ENCODE data around the gene PADI3. TPM values are rescaled to one million over a fixed set of nuclear protein-coding genes. Genes with fewer than 3 reads are reported as not detected.

Gene PADI3
- total RNA-seq, 1 experiment from 2014 or later, result 2.5 TPM

- Histone ChIP-seq H3T11ph (ENCODE audit: low read length) (no peak overlapping the region), H2AFZ (ENCODE audit: low read length) (no peak overlapping the region), H3K23me2 (ENCODE audit: insufficient read length, low read depth, low read length, poor library complexity, severe bottlenecking) (no peaks in the 10 kb centered on the region), H2BK12ac (ENCODE audit: insufficient read length, low read depth, low read length) (no peak overlapping the region), H3K79me1 (ENCODE audit: insufficient read depth, low read depth, low read length, poor library complexity, severe bottlenecking) (no peaks in the 10 kb centered on the region), H3K27ac (ENCODE audit: insufficient read length, low read depth, low read length) (no peak overlapping the region), H3K23ac (ENCODE audit: insufficient read length, low read depth, low read length) (no peak overlapping the region), H3K79me2 (ENCODE audit: insufficient read depth, low read length) (no peaks in the 10 kb centered on the region), H2BK120ac (ENCODE audit: low read depth, low read length, poor library complexity, severe bottlenecking) (no peak overlapping the region), H2BK15ac (ENCODE audit: low read depth, low read length) (no peak overlapping the region), H4K8ac (replicated peaks; ENCODE audit: insufficient read length, low read depth, low read length) (no peak overlapping the region), H3K9ac (ENCODE audit: extremely low read depth, insufficient read length, low read length) (no peak overlapping the region), H3K14ac (ENCODE audit: insufficient read depth, low read length) (no peak overlapping the region), H2BK20ac (ENCODE audit: low read depth, low read length, poor library complexity, severe bottlenecking) (no peak overlapping the region), H3K9me3 (ENCODE audit: control insufficient read depth, low read depth, low read length) (no peaks in the 10 kb centered on the region), H3K18ac (ENCODE audit: insufficient read length, low read depth, low read length) (no peak overlapping the region), H3K4me1 (ENCODE audit: insufficient read depth, low read length) (no peaks in the 10 kb centered on the region), H2BK5ac (ENCODE audit: insufficient read length, low read length) (no peak overlapping the region), H4K20me1 (ENCODE audit: control insufficient read depth, insufficient read depth, insufficient read length) (no peaks in the 10 kb centered on the region), H4K91ac (ENCODE audit: insufficient read length, low read depth, low read length) (no peak overlapping the region), H2AK5ac (ENCODE audit: insufficient read length, low read length) (no peak overlapping the region), H3K56ac (ENCODE audit: insufficient read length, low read depth, low read length) (no peak overlapping the region), H3K4ac (ENCODE audit: low read depth, low read length) (no peak overlapping the region), H3K27me3 (ENCODE audit: insufficient read depth, low read length) (no peaks in the 10 kb centered on the region), H4K5ac (ENCODE audit: insufficient read length, low read depth, low read length) (no peak overlapping the region), H3K4me2 (ENCODE audit: insufficient read depth, insufficient read length, low read length) (no peak overlapping the region)
- peaks cover 3 to 5% of the 10 kb centered on the region in 2 experiments; a peak in 2 of 5 replicates for H3K9me3 Mint-ChIP-seq
- H3K4me1 Mint-ChIP-seq, result peaks cover 0 to 2% of the 10 kb centered on the region in 2 experiments; a peak in 1 of 4 replicates
- TF ChIP-seq, protein P1, sequence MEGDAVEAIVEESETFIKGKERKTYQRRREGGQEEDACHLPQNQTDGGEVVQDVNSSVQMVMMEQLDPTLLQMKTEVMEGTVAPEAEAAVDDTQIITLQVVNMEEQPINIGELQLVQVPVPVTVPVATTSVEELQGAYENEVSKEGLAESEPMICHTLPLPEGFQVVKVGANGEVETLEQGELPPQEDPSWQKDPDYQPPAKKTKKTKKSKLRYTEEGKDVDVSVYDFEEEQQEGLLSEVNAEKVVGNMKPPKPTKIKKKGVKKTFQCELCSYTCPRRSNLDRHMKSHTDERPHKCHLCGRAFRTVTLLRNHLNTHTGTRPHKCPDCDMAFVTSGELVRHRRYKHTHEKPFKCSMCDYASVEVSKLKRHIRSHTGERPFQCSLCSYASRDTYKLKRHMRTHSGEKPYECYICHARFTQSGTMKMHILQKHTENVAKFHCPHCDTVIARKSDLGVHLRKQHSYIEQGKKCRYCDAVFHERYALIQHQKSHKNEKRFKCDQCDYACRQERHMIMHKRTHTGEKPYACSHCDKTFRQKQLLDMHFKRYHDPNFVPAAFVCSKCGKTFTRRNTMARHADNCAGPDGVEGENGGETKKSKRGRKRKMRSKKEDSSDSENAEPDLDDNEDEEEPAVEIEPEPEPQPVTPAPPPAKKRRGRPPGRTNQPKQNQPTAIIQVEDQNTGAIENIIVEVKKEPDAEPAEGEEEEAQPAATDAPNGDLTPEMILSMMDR (conservative IDR thresholded peaks at IDR 0.05), result no peak
- H3K27ac Mint-ChIP-seq, result no peak overlapping the region
- no peak for DNase-seq
- H3K27me3 Mint-ChIP-seq (ENCODE audit: low read depth), result peaks cover 17% of the 10 kb centered on the region
- WGBS (ENCODE audit: extremely low coverage, insufficient read length, low lambda C conversion rate), result no CpG with 5 or more reads among the region's 8 CpGs
- no peak overlapping the region for H3K4me3 Mint-ChIP-seq
- no peaks in the 10 kb centered on the region; a peak in 1 of 7 replicates for H3K36me3 Mint-ChIP-seq (ENCODE audit: insufficient read depth in 1 of 3, low read depth in 3 of 3)
These were observed 84.2 kb downstream of the PADI3 start for GRCh38 chr1:17333081-17333480.

Small RNA genes within 50 kb of the gene (microRNA-seq; reads per million reads assigned to microRNA genes)
- not detected for gene MIR3972 (ENCODE audit: borderline microRNAs expressed)

Other genes starting within 250 kb of the PADI3 start
- 53.6 and 62.0 TPM in 2 replicates for gene ATP13A2, start 237.2 kb upstream of the PADI3 start, total RNA-seq (2021)
- gene SDHB, start 195.1 kb upstream of the PADI3 start, total RNA-seq (2021), result 76.7 and 77.5 TPM in 2 replicates
- gene PADI2, start 129.6 kb upstream of the PADI3 start, total RNA-seq (2021), result 3.0 and 3.9 TPM in 2 replicates
- gene PADI1, start 44.0 kb upstream of the PADI3 start, total RNA-seq (2021), result 0.20 and 0.24 TPM in 2 replicates
- gene PADI4, start 59.1 kb downstream of the PADI3 start, total RNA-seq (2021), result 0.13 and 0.18 TPM in 2 replicates
- gene PADI6, start 123.1 kb downstream of the PADI3 start, total RNA-seq (2021), result not detected in 2 replicates
- 473 and 474 TPM in 2 replicates for gene RCC2, start 190.6 kb downstream of the PADI3 start, total RNA-seq (2021)

Measured in H9 (cell line).